ENCODE results near the gene ANXA2R. TPM values are rescaled to one million over a fixed set of nuclear protein-coding genes. Genes with fewer than 3 reads are reported as not detected.

ANXA2R gene
- total and polyA plus RNA-seq, 2 donors (not counting 1 experiment from before 2014, with no cell fraction given), result 19.3 to 50.4 TPM

DNA sequence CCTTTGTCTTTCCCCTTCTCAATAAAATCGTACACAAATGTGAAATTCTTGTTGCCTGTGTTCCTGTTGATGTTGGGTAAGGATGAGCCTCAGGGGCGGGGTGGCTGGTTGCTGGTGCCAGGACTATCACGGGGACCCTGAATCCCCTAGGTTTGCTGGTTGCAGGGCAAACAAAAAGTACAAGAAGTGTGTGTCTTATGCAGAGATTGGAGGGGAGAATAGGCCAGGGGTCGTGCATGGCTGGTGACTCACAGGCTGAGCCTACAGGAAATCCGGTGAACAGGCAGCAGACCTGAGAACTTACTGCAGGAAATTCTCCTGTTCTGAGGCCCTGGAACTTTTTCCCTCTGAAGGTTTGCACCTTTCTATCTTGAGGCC, 5.5 kb downstream of the ANXA2R start:
- H3K4me3 Mint-ChIP-seq, result peak overlapping the region; percentile 12
- no peak for DNase-seq
- intact Hi-C loops (cut with micrococcal nuclease), result no loop called here
- peak overlapping the region; percentile 58 for H3K4me2 ChIP-seq (replicated peaks; ENCODE audit: low read depth, low read length, poor library complexity, severe bottlenecking)
- ChIA-PET POLR2A (no interaction called here), CTCF (no interaction called here)
- no peaks in the 10 kb centered on the region for H3K27me3 ChIP-seq (replicated peaks in 1 of 4; ENCODE audit: control extremely low read depth in 1 of 4, control insufficient read depth in 3 of 4, insufficient read depth in 4 of 4, low read length in 3 of 4)
- TF ChIP-seq EZH2 (IDR thresholded peaks at IDR 0.05; ENCODE audit: borderline replicate concordance, insufficient read depth, low read depth, low read length, poor library complexity, severe bottlenecking), result no peak
- TF ChIP-seq, protein P1, sequence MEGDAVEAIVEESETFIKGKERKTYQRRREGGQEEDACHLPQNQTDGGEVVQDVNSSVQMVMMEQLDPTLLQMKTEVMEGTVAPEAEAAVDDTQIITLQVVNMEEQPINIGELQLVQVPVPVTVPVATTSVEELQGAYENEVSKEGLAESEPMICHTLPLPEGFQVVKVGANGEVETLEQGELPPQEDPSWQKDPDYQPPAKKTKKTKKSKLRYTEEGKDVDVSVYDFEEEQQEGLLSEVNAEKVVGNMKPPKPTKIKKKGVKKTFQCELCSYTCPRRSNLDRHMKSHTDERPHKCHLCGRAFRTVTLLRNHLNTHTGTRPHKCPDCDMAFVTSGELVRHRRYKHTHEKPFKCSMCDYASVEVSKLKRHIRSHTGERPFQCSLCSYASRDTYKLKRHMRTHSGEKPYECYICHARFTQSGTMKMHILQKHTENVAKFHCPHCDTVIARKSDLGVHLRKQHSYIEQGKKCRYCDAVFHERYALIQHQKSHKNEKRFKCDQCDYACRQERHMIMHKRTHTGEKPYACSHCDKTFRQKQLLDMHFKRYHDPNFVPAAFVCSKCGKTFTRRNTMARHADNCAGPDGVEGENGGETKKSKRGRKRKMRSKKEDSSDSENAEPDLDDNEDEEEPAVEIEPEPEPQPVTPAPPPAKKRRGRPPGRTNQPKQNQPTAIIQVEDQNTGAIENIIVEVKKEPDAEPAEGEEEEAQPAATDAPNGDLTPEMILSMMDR (IDR thresholded peaks at IDR 0.05), result no peak
- no peak for ATAC-seq (ENCODE audit: low read depth)
- 41% methylated on average over 4 of the region's 5 CpGs for WGBS (ENCODE audit: insufficient coverage)
- H3K9me3 ChIP-seq (ENCODE audit: control extremely low read depth in 1 of 3, control insufficient read depth in 2 of 3, insufficient read depth in 1 of 3, low read length in 2 of 3), result no peaks in the 10 kb centered on the region
- H3K9me3 Mint-ChIP-seq (ENCODE audit: insufficient read depth), result no peaks in the 10 kb centered on the region
- peaks cover 58% of the 10 kb centered on the region for H3K79me2 ChIP-seq (ENCODE audit: control insufficient read depth, insufficient read depth, low read length)
- peak overlapping the region; percentile 7 to 61 for H3K27ac ChIP-seq (ENCODE audit: low read length in 2 of 2)
- peaks cover 40 to 41% of the 10 kb centered on the region in 2 donors for H3K4me1 ChIP-seq (ENCODE audit: control insufficient read depth in 2 of 2, insufficient read depth in 2 of 2, low read length in 2 of 2)
- no peaks in the 10 kb centered on the region for H4K20me1 ChIP-seq (ENCODE audit: control insufficient read depth, insufficient read depth, low read length, poor library complexity, severe bottlenecking)
- peak overlapping the region; percentile 77 for H3K27ac Mint-ChIP-seq
- peak overlapping the region; percentile 31 for H3K9ac ChIP-seq (ENCODE audit: low read length)
- no peaks in the 10 kb centered on the region for H3K27me3 Mint-ChIP-seq
- no peak overlapping the region for H3K4me3 ChIP-seq (ENCODE audit: control extremely low read depth in 1 of 5, extremely low read depth in 1 of 5, insufficient read depth in 1 of 5, low read depth in 2 of 5, low read length in 4 of 5)
- no peaks in the 10 kb centered on the region for H3K36me3 ChIP-seq (replicated peaks in 1 of 2; ENCODE audit: control extremely low read depth in 1 of 2, control insufficient read depth in 1 of 2, extremely low read depth in 1 of 2, insufficient read depth in 2 of 2, low read length in 1 of 2)
- H2AFZ ChIP-seq (ENCODE audit: insufficient read depth, low read depth, low read length, poor library complexity, severe bottlenecking), result peak overlapping the region; percentile 41
- peaks cover 40% of the 10 kb centered on the region for H3K4me1 Mint-ChIP-seq

DNA sequence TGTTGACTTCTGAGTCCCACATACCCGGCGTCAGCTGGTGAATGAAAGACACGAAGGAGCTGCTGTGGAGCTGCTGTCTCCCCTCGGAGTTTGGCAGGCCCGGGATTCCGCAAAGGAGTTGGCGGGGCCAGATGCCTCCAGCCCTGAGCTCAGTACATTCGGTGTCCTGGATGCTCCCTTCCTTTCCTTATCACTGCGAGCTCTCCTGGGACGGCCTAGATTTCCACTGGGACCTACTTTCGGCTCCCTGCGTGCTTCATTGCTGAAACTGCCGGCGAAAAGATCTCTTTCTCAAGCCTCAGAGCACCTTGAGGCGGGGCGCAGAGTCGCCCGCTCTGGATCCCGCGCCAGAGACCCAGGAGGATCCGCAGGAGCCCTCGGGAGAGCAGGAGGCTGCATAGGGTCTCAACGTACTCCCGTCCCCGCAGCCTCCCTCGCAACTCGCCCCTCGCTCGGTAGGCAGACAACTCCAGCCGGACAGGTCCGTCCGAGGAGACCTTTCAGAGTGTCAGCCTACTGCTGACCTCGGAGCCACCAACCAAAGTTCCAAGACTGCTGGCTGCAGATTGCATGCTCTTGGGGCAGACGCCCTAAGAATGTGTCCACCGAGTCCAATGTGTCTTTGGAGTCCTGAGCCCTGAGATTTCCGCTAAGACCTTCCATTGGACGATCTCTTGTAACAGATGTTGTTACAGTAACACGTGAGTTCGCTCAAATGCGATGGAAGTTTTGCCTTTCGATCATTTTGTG, 6.1 kb downstream of the ANXA2R start:
- peak overlapping the region; percentile 7 to 61 for H3K27ac ChIP-seq (ENCODE audit: low read length in 2 of 2)

More for the DNA sequence above, 6.1 kb downstream of the ANXA2R start:
- TF ChIP-seq, protein P1 (IDR thresholded peaks at IDR 0.05), result no peak
- TF ChIP-seq EZH2 (IDR thresholded peaks at IDR 0.05; ENCODE audit: borderline replicate concordance, insufficient read depth, low read depth, low read length, poor library complexity, severe bottlenecking), result no peak
- Mint-ChIP-seq H3K9me3 (ENCODE audit: insufficient read depth) (no peaks in the 10 kb centered on the region), H3K27ac (peak overlapping the region; percentile 77), H3K4me3 (peak overlapping the region; percentile 12), H3K4me1 (peaks cover 36% of the 10 kb centered on the region), H3K27me3 (no peaks in the 10 kb centered on the region)
- Histone ChIP-seq H3K27me3 (replicated peaks in 1 of 4; ENCODE audit: control extremely low read depth in 1 of 4, control insufficient read depth in 3 of 4, insufficient read depth in 4 of 4, low read length in 3 of 4) (no peaks in the 10 kb centered on the region), H3K4me1 (ENCODE audit: control insufficient read depth in 2 of 2, insufficient read depth in 2 of 2, low read length in 2 of 2) (peaks cover 40 to 41% of the 10 kb centered on the region in 2 donors), H4K20me1 (ENCODE audit: control insufficient read depth, insufficient read depth, low read length, poor library complexity, severe bottlenecking) (no peaks in the 10 kb centered on the region), H3K79me2 (ENCODE audit: control insufficient read depth, insufficient read depth, low read length) (peaks cover 58% of the 10 kb centered on the region), H3K36me3 (replicated peaks in 1 of 2; ENCODE audit: control extremely low read depth in 1 of 2, control insufficient read depth in 1 of 2, extremely low read depth in 1 of 2, insufficient read depth in 2 of 2, low read length in 1 of 2) (no peaks in the 10 kb centered on the region), H3K9ac (ENCODE audit: low read length) (peak overlapping the region; percentile 31), H3K4me2 (replicated peaks; ENCODE audit: low read depth, low read length, poor library complexity, severe bottlenecking) (peak overlapping the region; percentile 58), H3K9me3 (ENCODE audit: control extremely low read depth in 1 of 3, control insufficient read depth in 2 of 3, insufficient read depth in 1 of 3, low read length in 2 of 3) (no peaks in the 10 kb centered on the region), H2AFZ (ENCODE audit: insufficient read depth, low read depth, low read length, poor library complexity, severe bottlenecking) (peak overlapping the region; percentile 41), H3K4me3 (ENCODE audit: control extremely low read depth in 1 of 5, extremely low read depth in 1 of 5, insufficient read depth in 1 of 5, low read depth in 2 of 5, low read length in 4 of 5) (no peak overlapping the region)
- POLR2A ChIA-PET, result no interaction called here
- 97% methylated on average over 39 of the region's 41 CpGs for WGBS (ENCODE audit: insufficient coverage)
- ATAC-seq (ENCODE audit: low read depth) (no peak), DNase-seq (no peak)
- intact Hi-C loops (cut with micrococcal nuclease), result no loop called here
- CTCF ChIA-PET, result interaction anchor here (1.6 kb wide), 1 partner anchor 13 kb away, joined by 9 read pairs; no protein-coding TSS in a partner anchor
